Esophagus (tissue), 2 donors: ENCODE results near the gene KLHL33. TPM values are rescaled to one million over a fixed set of nuclear protein-coding genes. Genes with fewer than 3 reads are reported as not detected.

ENCODE experiments used
- H3K27ac ChIP-seq, 2 donors: one replicate each; pipeline ENCODE4 v1.5.1; 2013; ENCODE audit warnings: low read depth in 2 of 2, mild to moderate bottlenecking in 2 of 2, inconsistent platforms in 1 of 2, low read length in 1 of 2, moderate library complexity in 1 of 2
- H3K27me3 ChIP-seq, 2 donors: one replicate each; pipeline ENCODE4 v1.6.1; 2013; ENCODE audit warnings: low read length in 2 of 2, control low read depth in 1 of 2, mild to moderate bottlenecking in 1 of 2; ENCODE audit not compliant: insufficient read depth in 2 of 2, control insufficient read depth in 1 of 2
- H3K36me3 ChIP-seq, 2 donors: one replicate each; pipeline ENCODE4 v1.6.1; 2013; ENCODE audit warnings: low read length in 1 of 2; ENCODE audit not compliant: control insufficient read depth in 2 of 2, insufficient read depth in 2 of 2
- H3K4me1 ChIP-seq, 2 donors: one replicate each; pipeline ENCODE4 v1.6.1; 2013; ENCODE audit warnings: low read length in 1 of 2; ENCODE audit not compliant: control insufficient read depth in 2 of 2, insufficient read depth in 2 of 2
- H3K4me3 ChIP-seq, 2 donors: one replicate each; pipeline ENCODE4 v1.5.1; 2013; ENCODE audit warnings: low read length in 2 of 2, mild to moderate bottlenecking in 2 of 2, low read depth in 1 of 2, moderate library complexity in 1 of 2
- H3K9me3 ChIP-seq, 2 donors: one replicate each; pipeline ENCODE4 v1.6.1; 2013; ENCODE audit warnings: mild to moderate bottlenecking in 2 of 2, low read depth in 1 of 2, low read length in 1 of 2, moderate library complexity in 1 of 2; ENCODE audit not compliant: control insufficient read depth in 2 of 2, insufficient read depth in 1 of 2
- WGBS, 2 donors: extraction: QIAGEN DNeasy Blood & Tissue Kit; methylation state at CpG; one replicate each; pipeline ENCODE4 v1.1.7; 2013; 5-methylcytosine and 5-hydroxymethylcytosine counted together
- polyA plus RNA-seq, 2 donors: library from polyadenylated mRNA; stranded (reverse); fragments of 200-250 nt; gene quantifications; one replicate each; pipeline ENCODE4 v1.2.3, GENCODE V29; 2013
- donor health status: healthy with polysubstance abuse.
- donor health status: Bipolar disorder and iron deficiency.

KLHL33 gene
- polyA plus RNA-seq, 2 donors: 0.06 to 0.07 TPM

- Histone ChIP-seq H3K27ac (peak overlapping the region; percentile 93 to 98), H3K27me3 (no peaks in the 10 kb centered on the region), H3K4me3 (peak overlapping the region; percentile 82 to 88), H3K36me3 (peaks cover 0 to 4% of the 10 kb centered on the region in 2 donors), H3K9me3 (no peaks in the 10 kb centered on the region), H3K4me1 (no peaks in the 10 kb centered on the region)
- WGBS, 2 donors: 25 to 26% methylated on average over 16 of the region's 16 CpGs
Measured at GRCh38 chr14:20468764-20469241, 32.8 kb upstream of the KLHL33 start.

GRCh38 chr14:20461225-20462141 lies 25.5 kb upstream of the KLHL33 start, which contains the start of gene PIP4P1:
Gene PIP4P1 (minus strand): TSS chr14:20461434. CDS start chr14:20461325, 109 bp downstream.
- no peaks in the 10 kb centered on the region for H3K27me3 ChIP-seq
- peak within 1 kb of the TSS; percentile 78 to 97 for H3K4me3 ChIP-seq
- 0 to 1% methylated on average over 61 to 67 of the region's 67 CpGs for WGBS, 2 donors
- H3K36me3 ChIP-seq: peaks cover 15 to 21% of the 10 kb centered on the region in 2 donors
- peak within 1 kb of the TSS; percentile 98 to 99 for H3K27ac ChIP-seq
- peaks cover 0 to 2% of the 10 kb centered on the region in 2 donors for H3K4me1 ChIP-seq
- H3K9me3 ChIP-seq: no peaks in the 10 kb centered on the region

- Histone ChIP-seq H3K9me3 (no peaks in the 10 kb centered on the region), H3K36me3 (peaks cover 15 to 21% of the 10 kb centered on the region in 2 donors), H3K27me3 (no peaks in the 10 kb centered on the region), H3K4me3 (peak overlapping the region; percentile 78 to 97), H3K27ac (peak overlapping the region; percentile 98 to 99), H3K4me1 (peaks cover 0 to 2% of the 10 kb centered on the region in 2 donors)
- 4 to 6% methylated on average over 31 to 32 of the region's 32 CpGs for WGBS, 2 donors
Measured at GRCh38 chr14:20460458-20461224, 24.7 kb upstream of the KLHL33 start.

GRCh38 chr14:20458031-20458789 lies 22.2 kb upstream of the KLHL33 start:
- Histone ChIP-seq H3K4me1 (peaks cover 0 to 7% of the 10 kb centered on the region in 2 donors), H3K27ac (no peak overlapping the region), H3K4me3 (no peak overlapping the region), H3K36me3 (peaks cover 15 to 21% of the 10 kb centered on the region in 2 donors), H3K27me3 (no peaks in the 10 kb centered on the region), H3K9me3 (no peaks in the 10 kb centered on the region)
- 61 to 65% methylated on average over 8 of the region's 8 CpGs for WGBS, 2 donors

GRCh38 chr14:20456971-20457370 lies 21.0 kb upstream of the KLHL33 start:
- H3K4me1 ChIP-seq: peaks cover 0 to 7% of the 10 kb centered on the region in 2 donors
- no peak overlapping the region for H3K27ac ChIP-seq

GRCh38 chr14:20455355-20456300 lies 19.7 kb upstream of the KLHL33 start:
- Histone ChIP-seq H3K4me1 (peaks cover 0 to 7% of the 10 kb centered on the region in 2 donors), H3K4me3 (peak overlapping the region; percentile 93 to 95), H3K9me3 (no peaks in the 10 kb centered on the region), H3K27me3 (no peaks in the 10 kb centered on the region), H3K36me3 (peaks cover 21 to 27% of the 10 kb centered on the region in 2 donors), H3K27ac (peak overlapping the region; percentile 96 to 99)
- 1% methylated on average over 39 of the region's 39 CpGs for WGBS, 2 donors

More at GRCh38 chr14:20456971-20457370, 21.0 kb upstream of the KLHL33 start:
- Histone ChIP-seq H3K36me3 (peaks cover 18 to 24% of the 10 kb centered on the region in 2 donors), H3K27me3 (no peaks in the 10 kb centered on the region), H3K9me3 (no peaks in the 10 kb centered on the region), H3K4me3 (no peak overlapping the region)
- WGBS, 2 donors: 76 to 78% methylated on average over 13 of the region's 13 CpGs

GRCh38 chr14:20454516-20455354 lies 18.8 kb upstream of the KLHL33 start, which contains the start of the genes APEX1 and OSGEP:
Gene APEX1 (plus strand): TSS chr14:20455226. CDS start chr14:20455646, 420 bp downstream.
Gene OSGEP (minus strand): TSS chr14:20454812. CDS start chr14:20454683, 129 bp downstream.
- Histone ChIP-seq H3K4me1 (peaks cover 0 to 5% of the 10 kb centered on the region in 2 donors), H3K36me3 (peaks cover 26 to 27% of the 10 kb centered on the region in 2 donors), H3K4me3 (peak within 1 kb of the TSS; percentile 93 to 95), H3K27ac (peak within 1 kb of the TSS; percentile 96 to 99), H3K9me3 (no peaks in the 10 kb centered on the region), H3K27me3 (no peaks in the 10 kb centered on the region)
- WGBS, 2 donors: 0% methylated on average over 56 of the region's 56 CpGs
